ENCODE measurements around the gene RETREG2.

GRCh38 chr2:219219784-219220532, 41.9 kb downstream of the RETREG2 start:
- TF ChIP-seq CTCF (IDR thresholded peaks at IDR 0.05) (no peak), KDM5A (IDR thresholded peaks at IDR 0.05) (no peak), BHLHE40 (IDR thresholded peaks at IDR 0.05; ENCODE audit: low read depth, low read length) (no peak), CEBPB (IDR thresholded peaks at IDR 0.05) (no peak), JUN (IDR thresholded peaks at IDR 0.05) (no peak), MAX (IDR thresholded peaks at IDR 0.05) (no peak), REST (IDR thresholded peaks at IDR 0.05) (no peak), GATA3 (IDR thresholded peaks at IDR 0.05; ENCODE audit: borderline replicate concordance) (no peak), POLR2A (IDR thresholded peaks at IDR 0.05; ENCODE audit: low read length) (no peak), HDAC2 (IDR thresholded peaks at IDR 0.05) (no peak)
- TF ChIP-seq, protein P1, sequence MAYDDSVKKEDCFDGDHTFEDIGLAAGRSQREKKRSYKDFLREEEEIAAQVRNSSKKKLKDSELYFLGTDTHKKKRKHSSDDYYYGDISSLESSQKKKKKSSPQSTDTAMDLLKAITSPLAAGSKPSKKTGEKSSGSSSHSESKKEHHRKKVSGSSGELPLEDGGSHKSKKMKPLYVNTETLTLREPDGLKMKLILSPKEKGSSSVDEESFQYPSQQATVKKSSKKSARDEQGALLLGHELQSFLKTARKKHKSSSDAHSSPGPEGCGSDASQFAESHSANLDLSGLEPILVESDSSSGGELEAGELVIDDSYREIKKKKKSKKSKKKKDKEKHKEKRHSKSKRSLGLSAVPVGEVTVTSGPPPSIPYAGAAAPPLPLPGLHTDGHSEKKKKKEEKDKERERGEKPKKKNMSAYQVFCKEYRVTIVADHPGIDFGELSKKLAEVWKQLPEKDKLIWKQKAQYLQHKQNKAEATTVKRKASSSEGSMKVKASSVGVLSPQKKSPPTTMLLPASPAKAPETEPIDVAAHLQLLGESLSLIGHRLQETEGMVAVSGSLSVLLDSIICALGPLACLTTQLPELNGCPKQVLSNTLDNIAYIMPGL (CRISPR knock-in tag; IDR thresholded peaks at IDR 0.05; ENCODE audit: borderline replicate concordance): no peak

Measured in A549 (cell line).